ENCODE data around the gene PRDM8. TPM values are rescaled to one million over a fixed set of nuclear protein-coding genes. Genes with fewer than 3 reads are reported as not detected.

PRDM8 gene
- total RNA-seq, 1 donor from 2014 or later: 1.6 TPM

DNA sequence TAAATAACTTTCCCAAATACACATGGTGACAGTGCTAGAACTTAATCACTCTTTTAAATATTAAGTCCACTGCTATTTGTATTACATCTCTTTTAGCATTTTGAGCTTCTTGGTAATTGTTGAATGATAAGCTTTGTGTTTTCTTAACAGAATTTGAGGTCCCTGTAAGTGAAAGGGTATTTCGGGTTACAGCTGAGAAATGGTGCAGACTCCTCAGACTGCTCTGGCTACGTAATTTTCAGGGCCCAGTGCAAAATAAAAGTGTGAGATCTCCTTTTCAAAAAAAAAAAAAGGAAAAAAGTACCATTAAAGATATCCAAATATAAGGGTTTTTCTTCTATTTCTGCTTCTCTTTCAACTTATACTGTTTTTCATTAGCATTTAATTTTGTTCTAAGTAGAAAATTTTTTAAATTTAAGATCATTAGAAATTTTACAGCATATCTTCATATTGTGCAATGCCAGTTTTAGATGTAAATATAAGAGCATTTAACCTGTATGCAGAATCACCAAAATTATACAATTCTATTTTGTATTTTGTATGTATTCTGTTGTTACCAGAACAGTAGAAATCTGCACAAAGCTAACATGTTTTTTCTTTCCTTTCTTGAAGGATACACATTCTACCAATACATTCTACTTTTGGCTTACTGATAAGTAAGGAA lies 35.5 kb downstream of the PRDM8 start:
- Histone ChIP-seq H3K27ac (no peak overlapping the region), H3K4me1 (no peaks in the 10 kb centered on the region), H3K36me3 (no peaks in the 10 kb centered on the region), H3K27me3 (ENCODE audit: low read depth) (peaks cover 8% of the 10 kb centered on the region), H3K9me3 (no peaks in the 10 kb centered on the region), H3K4me3 (no peak overlapping the region)
- TF ChIP-seq, protein P1, sequence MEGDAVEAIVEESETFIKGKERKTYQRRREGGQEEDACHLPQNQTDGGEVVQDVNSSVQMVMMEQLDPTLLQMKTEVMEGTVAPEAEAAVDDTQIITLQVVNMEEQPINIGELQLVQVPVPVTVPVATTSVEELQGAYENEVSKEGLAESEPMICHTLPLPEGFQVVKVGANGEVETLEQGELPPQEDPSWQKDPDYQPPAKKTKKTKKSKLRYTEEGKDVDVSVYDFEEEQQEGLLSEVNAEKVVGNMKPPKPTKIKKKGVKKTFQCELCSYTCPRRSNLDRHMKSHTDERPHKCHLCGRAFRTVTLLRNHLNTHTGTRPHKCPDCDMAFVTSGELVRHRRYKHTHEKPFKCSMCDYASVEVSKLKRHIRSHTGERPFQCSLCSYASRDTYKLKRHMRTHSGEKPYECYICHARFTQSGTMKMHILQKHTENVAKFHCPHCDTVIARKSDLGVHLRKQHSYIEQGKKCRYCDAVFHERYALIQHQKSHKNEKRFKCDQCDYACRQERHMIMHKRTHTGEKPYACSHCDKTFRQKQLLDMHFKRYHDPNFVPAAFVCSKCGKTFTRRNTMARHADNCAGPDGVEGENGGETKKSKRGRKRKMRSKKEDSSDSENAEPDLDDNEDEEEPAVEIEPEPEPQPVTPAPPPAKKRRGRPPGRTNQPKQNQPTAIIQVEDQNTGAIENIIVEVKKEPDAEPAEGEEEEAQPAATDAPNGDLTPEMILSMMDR (IDR thresholded peaks at IDR 0.05): no peak
- no peak for ATAC-seq
- DNase-seq: no peak
- intact Hi-C loops (cut with DNase I): no loop called here

- ATAC-seq (no peak), DNase-seq (no peak)
- H3K4me3 ChIP-seq: no peak overlapping the region
- intact Hi-C loops (cut with DNase I): no loop called here
- no peak overlapping the region for H3K27ac ChIP-seq
- peaks cover 8% of the 10 kb centered on the region for H3K27me3 ChIP-seq (ENCODE audit: low read depth)
- H3K36me3 ChIP-seq: no peaks in the 10 kb centered on the region
- TF ChIP-seq, protein P1 (IDR thresholded peaks at IDR 0.05): no peak
- no peaks in the 10 kb centered on the region for H3K9me3 ChIP-seq
- no peaks in the 10 kb centered on the region for H3K4me1 ChIP-seq
These were observed 36.1 kb downstream of the PRDM8 start for GRCh38 chr4:80233390-80233789.

DNA sequence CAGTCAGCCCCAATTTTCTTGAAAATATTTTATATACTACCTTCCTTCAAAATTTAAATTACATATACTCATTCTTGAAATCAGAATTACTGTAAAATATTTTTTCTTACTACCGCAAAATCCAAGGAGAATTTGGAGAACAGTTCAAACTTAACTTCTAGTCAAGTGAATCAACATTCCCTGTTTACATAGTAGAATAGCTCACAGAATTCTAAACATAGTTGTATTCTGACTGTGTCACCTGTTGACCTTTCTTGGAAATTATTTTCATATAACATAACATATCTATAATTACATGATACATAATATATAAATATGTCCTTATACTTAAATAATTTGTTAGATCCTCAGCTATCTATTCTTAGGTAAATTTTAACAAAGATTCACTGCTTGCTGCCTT lies 38.1 kb downstream of the PRDM8 start:
- H3K27me3 ChIP-seq (ENCODE audit: low read depth): peaks cover 8% of the 10 kb centered on the region
- H3K36me3 ChIP-seq: no peaks in the 10 kb centered on the region
- TF ChIP-seq, protein P1 (IDR thresholded peaks at IDR 0.05): no peak
- ATAC-seq (no peak), DNase-seq (no peak)
- no peak overlapping the region for H3K27ac ChIP-seq
- no peaks in the 10 kb centered on the region for H3K9me3 ChIP-seq
- no peaks in the 10 kb centered on the region for H3K4me1 ChIP-seq
- intact Hi-C loops (cut with DNase I): no loop called here
- H3K4me3 ChIP-seq: no peak overlapping the region

- Histone ChIP-seq H3K36me3 (no peaks in the 10 kb centered on the region), H3K27me3 (ENCODE audit: low read depth) (peaks cover 8% of the 10 kb centered on the region), H3K4me1 (no peaks in the 10 kb centered on the region), H3K9me3 (no peaks in the 10 kb centered on the region), H3K27ac (no peak overlapping the region), H3K4me3 (no peak overlapping the region)
- TF ChIP-seq, protein P1 (IDR thresholded peaks at IDR 0.05): no peak
- no peak for ATAC-seq
- DNase-seq: no peak
- intact Hi-C loops (cut with DNase I): no loop called here
These were observed 40.7 kb downstream of the PRDM8 start for GRCh38 chr4:80237992-80238391.

DNA sequence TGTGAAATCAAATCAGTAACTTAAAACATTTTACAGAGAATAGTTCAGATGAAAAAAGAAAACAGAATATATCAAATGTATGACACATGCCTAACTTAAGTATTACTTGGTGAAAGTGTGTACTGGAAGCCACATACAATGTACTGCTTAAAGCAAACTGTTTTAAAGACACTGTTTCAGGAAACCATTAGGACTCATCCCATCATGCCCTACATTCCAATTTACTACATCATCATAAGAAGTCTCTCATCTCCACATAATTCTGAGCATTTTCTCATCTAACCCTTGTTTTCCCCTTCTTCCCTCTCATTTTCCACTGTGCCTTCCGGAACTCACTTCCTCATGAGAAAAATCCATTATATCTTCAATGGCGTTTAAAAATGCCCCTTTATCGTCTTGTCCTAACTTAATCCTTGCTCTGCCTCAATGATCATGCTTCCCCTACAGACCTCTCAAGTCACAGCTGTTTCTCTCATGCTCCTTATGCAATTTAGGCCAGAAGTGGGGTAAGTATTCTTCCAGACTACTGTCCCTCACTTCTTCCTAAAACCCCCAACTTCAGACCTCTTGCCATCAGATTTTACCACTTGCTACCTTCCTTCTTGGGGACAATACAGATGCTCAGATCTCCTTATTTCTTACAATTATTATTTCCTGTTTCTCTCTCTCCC lies 42.3 kb downstream of the PRDM8 start:
- ATAC-seq (no peak), DNase-seq (no peak)
- TF ChIP-seq, protein P1 (IDR thresholded peaks at IDR 0.05): no peak
- no peak overlapping the region for H3K4me3 ChIP-seq
- intact Hi-C loops (cut with DNase I): no loop called here
- H3K9me3 ChIP-seq: no peaks in the 10 kb centered on the region
- no peaks in the 10 kb centered on the region for H3K4me1 ChIP-seq
- H3K27ac ChIP-seq: no peak overlapping the region
- H3K36me3 ChIP-seq: no peaks in the 10 kb centered on the region
- H3K27me3 ChIP-seq (ENCODE audit: low read depth): peaks cover 8% of the 10 kb centered on the region

Data from lower lobe of right lung (tissue), 2 donors.